Brain pericyte (primary cell): ENCODE data around the gene MOB2.
"Not testable (repeated sequence)": the region's sequence is repeated elsewhere in the genome, so short reads cannot be mapped to it uniquely, and the experiment has no call there.

Source experiments
- DNase-seq: peaks from one replicate; pipeline ENCODE4 v3.0.0-alpha.2; 2012; ENCODE audit warnings: low read depth, low spot score

Gene MOB2

GRCh38 chr11:1517117-1518005 lies 30.8 kb upstream of the MOB2 start:
- no peak for DNase-seq

DNA sequence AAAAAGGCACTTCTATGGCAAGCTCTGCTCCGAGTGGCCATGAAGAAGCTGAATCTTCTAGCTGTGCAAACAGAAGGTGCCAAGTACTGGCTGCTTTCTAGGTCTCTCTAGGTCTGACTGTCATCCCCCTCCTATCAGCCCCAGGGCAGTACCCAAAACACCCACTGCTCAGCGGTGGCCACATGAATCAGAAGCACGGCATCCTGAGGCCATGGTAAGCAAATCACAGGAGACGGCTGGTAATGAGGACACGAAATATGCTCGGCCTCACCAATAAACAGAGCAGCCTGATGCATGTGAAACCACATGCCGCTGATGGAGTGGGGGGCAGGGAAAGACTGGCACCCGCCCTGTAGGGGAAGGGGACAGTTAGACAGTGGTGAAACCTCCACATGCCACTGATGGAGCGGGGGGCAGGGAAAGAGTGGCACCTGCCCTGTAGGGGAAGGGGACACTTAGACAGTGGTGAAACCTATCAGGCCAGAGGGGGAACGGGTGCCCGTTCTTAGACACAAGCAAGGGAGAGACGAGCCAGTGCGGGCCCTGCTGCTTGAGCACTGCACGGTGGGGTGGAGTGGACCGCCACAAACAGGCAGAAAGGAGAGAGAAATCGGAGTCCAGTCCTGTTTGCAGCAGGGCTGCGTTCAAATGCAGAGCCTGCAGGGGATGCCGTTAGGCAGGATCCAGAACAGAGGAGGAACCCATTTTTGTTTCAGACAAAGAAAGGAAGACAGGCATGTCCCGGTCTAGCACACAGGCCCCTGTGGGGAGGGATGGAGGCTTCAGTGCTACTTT lies 29.9 kb upstream of the MOB2 start:
- no peak for DNase-seq

DNA sequence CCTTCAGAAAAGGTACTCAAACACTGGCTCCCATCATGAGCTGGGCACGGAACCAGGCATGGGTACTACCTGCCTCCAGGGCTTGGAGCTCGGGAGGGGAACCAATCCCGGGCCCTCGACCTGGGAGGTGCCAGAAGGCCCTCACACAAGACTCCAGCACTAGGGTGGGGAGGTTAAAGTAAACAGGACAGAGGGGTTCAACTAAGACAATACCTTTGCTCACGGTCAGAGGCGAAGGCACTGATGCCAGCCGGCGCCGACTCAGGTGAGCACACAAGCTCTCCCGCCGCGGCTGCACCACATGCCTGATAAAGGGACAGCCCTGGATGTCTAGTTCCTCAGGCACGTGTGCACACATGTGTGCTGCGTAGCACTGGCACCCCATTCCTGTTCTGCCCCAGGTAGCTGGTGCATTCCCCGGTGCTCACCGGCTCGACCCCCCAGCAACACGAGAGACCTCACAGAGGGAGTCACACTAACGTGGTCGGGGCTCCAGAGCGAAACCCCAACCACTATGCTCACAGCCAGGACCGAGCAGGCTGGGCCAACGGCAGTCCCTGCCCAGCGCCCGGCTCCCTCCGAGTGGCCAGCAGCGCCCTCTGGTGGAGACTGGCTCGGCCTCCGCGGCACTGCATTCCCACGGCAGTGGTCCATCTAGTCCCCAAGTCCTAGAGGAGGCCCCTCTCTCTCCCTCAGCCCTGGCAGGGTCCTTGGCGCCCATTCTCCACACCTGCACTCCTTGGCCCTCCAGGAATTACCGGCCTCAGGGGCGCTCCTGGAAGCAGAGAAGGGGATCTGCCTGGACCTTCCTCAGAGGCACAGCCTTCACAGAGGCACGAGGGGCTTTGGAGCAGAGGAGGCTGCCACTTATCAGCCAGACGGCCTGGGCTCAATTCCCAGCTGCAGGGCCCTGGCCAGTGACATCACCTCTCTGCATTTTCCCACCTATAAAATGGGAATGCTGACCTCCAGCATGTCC lies 28.8 kb upstream of the MOB2 start:
- DNase-seq: no peak

GRCh38 chr11:1514336-1515061 lies 27.9 kb upstream of the MOB2 start:
- DNase-seq: no peak

DNA sequence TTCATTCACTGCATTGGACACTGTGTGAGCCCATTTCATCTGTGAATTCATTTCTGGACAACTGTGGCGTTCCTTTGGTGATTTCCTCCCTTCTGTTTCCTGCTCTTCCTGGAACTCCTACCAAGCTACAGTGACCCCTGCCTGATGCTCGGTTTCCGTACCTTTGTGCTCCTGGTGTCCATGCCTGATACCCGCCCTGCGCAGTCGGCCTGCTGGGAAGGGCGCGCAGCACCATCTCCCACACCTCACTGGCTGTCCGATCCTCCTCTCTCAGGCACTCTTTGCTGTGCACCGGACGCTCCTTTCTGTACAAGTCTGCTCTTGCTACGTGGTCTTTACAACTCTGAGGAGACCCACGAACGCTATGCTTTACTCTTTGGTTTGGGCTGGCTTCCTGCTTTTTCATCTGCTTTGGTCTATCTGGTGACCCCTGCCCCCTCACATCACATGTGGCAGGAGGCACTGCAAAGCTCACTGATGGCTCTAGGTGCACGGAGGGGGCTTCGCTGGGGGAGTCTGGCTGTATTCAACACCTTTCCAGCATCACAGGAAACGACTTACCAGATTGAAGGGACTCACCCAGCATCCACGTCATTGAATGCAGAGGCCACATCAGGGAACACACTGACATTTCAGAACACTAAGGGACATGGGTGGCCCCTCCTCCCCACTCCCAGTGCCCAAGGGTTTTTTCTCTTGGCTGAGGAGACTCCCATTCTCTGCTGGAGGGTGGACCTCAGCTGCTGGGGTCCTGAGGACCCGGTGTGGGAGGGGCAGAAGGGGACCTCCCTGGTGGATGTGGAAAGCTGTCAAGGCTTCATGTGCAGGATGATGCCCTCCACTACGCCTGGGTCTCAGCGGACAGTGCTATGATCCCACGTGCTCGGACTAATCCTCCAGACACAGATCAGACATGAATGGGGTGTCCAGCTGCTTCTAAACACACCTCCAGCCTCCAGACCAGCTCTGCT lies 27.0 kb upstream of the MOB2 start:
- no peak for DNase-seq

DNA sequence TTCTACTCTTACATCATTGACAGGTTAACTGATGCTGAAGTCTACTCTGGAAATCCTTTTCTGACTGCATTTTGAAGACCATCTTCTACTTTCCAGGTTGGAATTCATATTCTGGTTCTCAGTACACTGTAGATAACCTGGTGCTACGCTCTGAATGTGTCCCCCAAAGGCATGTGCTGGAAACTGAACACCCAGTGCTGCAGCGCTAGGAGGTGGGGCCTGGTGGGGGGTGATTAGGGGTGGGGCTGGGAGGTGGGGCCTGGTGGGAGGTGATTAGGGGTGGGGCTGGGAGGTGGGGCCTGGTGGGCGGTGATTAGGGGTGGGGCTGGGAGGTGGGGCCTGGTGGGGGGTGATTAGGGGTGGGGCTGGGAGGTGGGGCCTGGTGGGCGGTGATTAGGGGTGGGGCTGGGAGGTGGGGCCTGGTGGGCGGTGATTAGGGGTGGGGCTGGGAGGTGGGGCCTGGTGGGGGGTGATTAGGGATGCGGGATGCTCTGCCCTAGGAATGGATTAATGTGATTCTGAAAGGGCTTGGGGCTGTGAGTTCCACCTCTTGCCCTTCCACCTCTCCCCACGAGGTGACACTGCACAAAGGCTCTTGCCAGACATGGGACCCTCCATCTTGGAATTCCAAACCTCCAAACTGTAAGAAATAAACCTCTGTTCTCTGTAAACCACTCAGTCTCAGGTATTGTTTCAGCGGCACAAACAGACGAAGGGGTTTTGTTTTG lies 26.1 kb upstream of the MOB2 start:
- not testable (repeated sequence) for DNase-seq

GRCh38 chr11:1511937-1512496 lies 25.4 kb upstream of the MOB2 start:
- DNase-seq: no peak

DNA sequence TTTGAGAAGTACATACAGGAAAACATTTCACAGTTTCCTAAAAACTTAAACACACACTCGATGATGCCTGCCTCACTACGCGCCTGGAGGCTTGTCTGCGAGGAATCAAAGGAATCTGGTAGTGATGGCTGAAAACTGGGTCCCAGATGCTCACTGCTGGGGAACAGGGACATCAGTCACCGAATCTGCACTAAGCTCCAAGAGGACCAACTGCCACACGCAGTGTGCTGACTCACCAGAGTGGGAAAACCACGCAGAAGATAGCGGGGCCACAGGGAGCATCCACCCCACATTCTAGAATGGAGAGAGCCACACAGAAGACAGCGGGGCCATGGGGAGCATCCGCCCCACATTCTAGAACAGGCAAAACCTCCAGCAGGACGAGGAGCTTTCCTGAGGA lies 24.3 kb upstream of the MOB2 start:
- DNase-seq: no peak

GRCh38 chr11:1510351-1510750 lies 23.8 kb upstream of the MOB2 start:
- not testable (repeated sequence) for DNase-seq

DNA sequence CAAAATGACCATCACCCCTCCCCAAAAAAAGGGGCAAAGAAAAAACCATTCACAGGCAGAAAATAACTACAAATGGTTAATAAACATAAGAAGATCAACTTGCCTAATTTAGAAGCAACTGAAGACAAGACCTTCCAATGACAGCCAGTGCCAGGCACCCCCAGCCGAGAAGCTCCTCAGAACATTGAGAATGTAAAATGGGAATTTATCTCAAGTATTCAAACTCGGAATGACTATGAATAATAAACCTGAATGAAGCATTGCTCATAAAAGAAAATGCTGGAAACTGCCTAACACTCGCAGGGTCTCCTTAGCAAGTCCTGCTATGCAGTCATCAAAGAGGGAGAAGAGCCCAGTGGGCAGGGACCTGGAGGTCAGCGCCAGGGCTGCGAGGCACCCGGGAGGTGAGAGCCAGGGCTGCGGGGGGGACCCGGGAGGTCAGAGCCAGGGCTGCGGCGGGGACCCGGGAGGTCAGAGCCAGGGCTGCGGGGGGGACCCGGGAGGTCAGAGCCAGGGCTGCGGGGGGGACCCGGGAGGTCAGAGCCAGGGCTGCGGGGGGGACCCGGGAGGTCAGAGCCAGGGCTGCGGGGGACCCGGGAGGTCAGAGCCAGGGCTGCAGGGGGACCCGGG lies 23.2 kb upstream of the MOB2 start:
- DNase-seq: no peak

DNA sequence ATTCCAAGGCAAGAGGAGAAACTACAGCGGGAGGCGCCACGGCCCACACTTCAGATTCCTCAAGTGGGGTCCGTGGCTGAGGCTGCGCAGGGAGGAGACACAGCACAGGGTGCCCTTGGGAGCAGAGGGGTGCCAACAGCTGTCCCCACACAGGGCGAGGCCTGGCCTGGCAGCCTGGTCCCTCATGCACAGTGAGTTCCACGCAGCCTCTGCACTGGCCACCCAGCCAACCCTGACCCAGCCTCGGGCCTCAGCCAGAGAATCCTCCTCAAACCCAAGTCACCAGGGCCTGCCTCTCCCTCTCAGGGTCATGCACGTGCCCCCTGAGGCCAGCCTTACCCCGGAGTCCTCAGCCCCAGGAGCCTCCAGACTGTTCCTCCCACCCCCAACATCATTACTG lies 22.4 kb upstream of the MOB2 start:
- no peak for DNase-seq

- DNase-seq: no peak
Measured at GRCh38 chr11:1508491-1508891, 21.9 kb upstream of the MOB2 start.

DNA sequence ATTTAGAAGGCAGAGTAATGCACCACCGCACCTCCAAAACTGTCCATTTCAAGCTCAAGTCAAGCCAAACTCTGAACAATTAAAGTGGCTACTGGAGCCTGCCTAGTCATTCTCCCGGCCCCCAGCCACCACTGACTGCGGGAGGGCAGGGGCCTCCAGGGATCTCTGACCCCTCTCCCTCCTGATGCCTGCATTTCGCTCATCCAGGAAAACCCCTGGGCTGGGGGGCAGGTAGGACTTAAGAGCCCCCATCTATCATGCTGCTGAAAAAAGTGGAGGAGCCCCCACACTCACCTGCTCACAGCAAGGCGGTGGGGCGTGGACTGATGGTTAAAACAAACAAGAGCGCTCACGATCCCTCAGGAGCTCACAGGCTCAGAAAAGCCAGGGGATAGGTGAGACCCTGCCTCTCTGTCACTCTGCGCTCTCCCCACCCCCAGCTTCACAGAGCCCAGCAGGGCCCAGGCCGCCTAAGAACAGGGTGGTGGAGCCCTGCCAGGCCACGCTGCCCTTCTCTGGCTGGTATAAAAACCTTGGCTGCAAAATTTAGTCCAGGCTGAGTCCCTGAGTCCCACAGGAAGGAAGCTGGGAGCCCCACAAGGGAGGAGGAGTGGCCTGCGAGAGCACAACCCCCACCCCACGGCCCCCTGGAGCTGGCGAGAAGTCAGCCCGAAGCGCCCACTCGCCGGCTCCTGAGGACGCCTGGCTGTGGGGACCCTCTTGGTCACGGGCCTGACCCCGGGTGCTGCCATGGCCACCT lies 21.0 kb upstream of the MOB2 start:
- DNase-seq: no peak

DNA sequence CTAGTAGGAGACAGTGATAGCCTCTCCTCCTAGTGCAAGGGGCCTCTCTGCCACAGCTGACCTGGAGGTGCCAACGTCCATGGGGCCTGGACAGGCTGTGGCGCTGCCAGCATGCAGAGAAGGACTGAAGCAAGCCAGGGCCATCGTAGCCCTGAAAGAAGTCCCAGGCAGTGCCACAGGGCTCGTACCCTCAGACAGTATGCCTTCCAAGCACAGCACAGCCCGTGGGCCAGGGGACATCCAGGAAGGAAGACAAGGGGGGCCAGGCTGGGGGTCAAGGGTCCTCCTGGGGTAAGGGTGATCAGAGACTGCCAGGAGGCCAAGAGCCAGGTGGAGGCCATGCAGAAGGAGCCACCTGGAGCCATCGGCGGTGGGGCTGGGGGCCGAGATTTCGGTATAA lies 20.4 kb upstream of the MOB2 start:
- DNase-seq: no peak

GRCh38 chr11:1505480-1505879 lies 18.9 kb upstream of the MOB2 start:
- no peak for DNase-seq

DNA sequence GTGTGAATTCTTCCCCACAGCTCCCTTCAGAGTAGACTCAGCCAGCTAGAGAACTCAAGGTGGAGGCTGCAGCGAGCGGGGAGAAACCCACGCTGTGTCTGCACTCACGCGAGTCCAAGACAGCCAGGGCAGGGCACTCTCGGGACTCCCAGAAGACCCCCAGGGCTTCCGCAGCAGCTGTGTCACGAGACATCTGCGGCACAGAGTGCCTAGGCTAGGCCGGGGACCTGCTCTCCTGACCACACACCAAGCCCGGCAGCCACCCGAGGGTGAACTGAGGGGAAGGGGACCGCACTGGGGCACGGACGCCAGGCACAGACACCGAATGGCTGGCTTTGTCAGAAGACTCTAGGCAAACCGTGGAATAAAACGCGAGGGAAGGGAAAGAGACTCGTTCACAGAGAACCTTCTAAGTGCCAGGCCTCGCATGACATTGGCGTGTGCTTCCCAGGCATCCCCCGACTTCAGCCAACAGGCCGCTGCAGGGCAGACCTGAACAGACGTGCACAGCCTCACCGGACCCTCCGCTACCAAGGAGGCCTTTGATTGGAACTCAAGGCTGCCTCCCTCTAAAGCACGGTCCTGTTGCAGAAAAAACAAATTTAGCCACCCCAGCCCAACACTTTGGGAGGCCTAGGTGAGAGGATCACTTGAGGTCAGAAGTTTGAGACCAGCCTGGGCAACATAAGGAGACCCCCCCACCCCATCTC lies 18.2 kb upstream of the MOB2 start:
- no peak for DNase-seq

DNA sequence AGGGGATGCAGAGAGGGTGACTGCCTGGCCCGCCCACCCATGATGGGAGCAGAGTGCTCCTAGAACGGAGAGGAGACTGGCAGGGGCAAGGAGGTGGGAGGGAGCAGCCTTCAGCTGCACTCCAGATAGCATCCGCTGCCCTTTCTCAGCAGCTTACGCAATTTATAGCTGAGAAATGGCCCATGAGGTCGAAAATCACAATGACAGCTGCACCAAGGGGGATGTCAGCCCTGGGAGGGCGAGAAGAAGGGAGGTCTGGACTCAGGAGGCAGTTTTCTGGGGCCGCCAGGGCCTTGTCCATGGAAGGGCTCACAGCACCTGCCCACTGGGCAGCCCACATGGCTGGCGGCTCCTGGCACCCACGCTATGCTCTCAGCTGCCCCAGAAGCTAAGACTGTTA lies 17.6 kb upstream of the MOB2 start:
- no peak for DNase-seq
